Stimulated activated CD8-positive, alpha-beta memory T cell treated with anti-CD3 and anti-CD28 coated beads, Interleukin-15, amount 100 ng/mL, for 24 hours (primary cell): ENCODE data around the gene TMEM132C.

Source experiments
- DNase-seq: peaks from one replicate; pipeline ENCODE4 v3.0.0-alpha.2; 2020; ENCODE audit warnings: low read depth

TMEM132C gene

DNA sequence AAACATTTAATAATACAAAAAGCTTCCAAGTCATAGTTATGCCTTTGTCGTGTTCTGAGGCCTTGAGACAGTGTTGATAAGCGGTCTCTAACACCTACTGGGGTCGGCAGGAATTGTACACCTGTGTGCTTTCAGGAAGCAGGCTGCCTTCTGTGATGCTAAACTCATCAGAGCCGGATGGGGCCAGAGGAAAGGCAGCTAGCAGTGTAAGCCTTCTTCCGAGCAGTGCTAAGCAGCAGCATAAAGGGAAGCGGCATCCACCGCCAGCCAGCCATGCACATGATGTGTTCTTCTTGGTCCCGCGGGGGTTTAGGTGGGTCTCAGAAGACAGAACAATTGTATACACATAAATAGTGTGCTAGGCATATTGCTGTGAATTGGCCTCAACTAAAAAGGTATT, 397.5 kb downstream of the TMEM132C start:
- no peak for DNase-seq

DNA sequence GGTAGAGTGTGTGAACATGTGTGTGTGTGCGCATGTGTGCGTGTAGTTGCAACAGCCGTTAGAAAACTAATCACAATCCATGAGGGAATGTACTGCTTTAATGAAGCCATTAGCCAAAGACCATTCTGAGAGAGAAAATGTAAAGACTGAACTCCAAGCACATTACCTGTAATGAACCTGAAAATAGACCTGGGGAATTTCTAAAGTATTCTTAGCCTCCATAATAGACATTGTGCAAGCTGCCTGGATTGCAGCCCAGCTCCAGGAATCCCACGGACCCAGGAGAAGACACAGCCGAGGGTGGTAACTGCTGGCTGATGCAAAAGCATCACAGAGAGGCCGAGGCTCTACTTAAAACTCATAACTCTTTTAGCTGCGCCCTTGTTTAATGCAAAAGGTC, 400.2 kb downstream of the TMEM132C start:
- DNase-seq = no peak

DNA sequence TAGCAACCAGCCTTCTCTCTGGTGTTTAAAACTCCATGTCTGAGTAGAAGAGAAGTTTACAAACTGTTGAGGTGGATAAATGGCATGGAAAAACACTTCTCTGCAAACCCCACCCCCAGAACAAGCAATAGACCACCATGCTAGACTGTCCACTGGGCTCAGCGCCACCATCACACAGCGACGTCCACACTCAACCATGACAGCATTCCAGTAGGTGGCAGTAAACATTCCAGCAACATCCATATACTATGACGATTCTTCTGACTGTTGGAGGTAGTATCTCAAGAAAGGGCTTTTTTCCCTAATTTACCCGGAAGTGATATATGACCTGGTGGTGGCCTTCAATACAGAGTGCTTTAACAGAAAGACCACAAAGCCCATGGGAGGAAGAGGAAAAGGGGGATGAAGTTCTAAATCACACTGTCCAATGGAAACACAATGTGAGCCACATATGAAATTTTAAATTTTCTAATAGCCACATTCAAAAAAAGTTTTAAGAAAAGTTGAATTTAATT, 404.6 kb downstream of the TMEM132C start:
- DNase-seq = no peak

DNA sequence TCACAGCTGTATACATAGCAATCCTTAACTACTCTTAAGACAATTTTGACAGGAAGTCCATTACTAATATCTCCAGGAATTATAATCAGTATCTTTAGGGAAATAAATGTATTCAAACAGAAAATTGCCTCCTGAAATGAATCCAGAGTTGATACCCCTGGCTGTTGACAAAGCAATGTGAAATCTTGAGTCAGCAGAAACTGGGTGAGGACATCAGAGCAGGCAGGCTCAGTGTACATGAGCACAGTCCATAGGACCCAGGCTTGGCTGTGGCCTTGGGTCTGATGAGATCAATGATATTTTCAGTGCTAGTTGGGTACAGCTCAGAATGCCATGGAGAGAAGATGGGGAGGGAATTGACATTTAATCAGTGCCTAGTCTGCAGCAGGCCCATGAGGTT, 405.5 kb downstream of the TMEM132C start:
- DNase-seq = no peak

DNA sequence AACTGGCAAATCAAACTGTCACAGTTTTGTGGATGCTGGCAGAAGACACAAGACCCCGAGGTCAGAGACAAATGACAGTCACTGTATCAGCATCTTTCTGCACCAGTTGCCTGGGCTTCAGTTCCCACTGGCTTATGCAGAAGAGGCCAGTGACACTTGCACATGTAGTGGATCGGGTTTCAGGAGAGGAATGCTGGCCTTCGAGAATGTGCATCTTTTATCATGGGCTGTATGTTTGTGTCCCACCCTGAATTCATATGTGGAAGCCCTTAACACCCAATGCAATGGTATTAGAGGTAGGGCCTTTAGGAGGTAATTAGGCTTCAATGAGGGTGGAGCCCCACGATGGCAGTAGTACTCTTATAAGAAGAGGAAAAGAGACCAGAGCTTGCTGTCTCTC, 405.9 kb downstream of the TMEM132C start:
- DNase-seq = no peak

DNA sequence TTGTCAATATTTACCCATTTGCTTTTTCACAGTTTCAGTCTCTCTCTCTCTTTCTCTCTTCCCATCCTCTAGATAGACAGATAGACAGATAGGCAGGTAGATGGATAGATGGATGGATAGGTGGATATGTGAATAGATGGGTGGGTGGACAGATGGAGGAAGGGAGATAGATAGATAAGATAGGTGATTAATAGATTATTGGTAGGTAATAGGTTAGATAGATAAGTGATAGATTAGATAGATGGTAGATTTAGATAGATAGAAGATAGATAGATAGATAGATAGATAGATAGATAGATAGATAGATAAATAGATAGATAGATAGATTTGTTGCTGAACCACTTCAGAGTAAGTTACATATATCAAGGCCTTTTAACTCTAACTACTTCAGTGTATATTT, 408.6 kb downstream of the TMEM132C start:
- no peak for DNase-seq

DNA sequence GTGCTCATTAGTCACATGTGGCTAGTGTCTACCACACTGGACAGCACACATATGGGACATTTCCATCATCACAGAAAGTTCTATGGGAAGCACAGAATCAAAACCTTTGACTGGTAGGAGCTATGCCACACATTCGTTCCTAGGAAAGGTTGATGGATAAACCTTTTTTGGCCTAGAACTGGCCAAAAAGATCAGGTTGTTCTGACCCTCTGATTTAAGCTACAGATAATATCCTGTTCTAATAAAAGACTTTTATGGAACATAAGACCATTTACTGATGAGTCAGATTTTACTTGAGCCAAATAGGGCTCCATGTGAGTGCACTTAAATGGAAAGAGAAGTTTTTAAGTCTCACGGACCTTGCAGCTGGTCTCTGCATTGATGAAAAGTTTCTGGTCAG, 413.6 kb downstream of the TMEM132C start:
- DNase-seq = no peak

DNA sequence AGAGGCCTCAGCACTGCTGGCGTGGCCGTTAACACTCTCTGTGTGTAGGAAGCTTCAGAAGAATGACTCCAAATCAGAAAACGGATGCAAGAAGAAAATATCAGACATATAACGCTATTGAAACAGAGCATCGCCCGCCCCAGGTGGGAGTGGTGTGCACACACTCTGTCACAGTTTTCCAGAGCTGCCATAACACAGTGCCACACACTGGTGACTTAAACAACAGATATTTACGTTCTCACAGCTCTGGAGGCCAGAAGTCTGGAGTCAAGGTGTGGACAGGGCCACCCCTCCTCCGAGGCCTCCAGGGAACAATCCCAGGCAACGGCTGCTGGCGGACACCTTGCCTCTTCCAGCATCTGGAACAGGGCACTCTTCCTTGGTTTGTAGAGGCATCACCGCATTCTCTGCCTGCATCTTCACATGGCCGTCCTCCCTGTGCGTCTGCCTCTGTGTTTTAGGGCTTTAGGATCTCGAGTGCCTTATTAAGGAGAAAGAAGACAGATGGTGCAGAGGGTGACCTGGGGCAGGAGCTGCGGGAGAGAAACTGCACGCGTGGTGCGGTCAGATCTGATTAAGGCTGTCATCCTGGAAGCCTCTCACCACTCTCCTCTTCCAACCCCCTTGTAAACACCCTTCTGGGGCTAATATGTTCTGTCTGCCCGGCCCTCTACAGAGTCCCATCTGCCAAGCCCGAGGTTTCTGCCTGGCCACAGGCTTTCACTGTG, 415.7 kb downstream of the TMEM132C start:
- no peak for DNase-seq

DNA sequence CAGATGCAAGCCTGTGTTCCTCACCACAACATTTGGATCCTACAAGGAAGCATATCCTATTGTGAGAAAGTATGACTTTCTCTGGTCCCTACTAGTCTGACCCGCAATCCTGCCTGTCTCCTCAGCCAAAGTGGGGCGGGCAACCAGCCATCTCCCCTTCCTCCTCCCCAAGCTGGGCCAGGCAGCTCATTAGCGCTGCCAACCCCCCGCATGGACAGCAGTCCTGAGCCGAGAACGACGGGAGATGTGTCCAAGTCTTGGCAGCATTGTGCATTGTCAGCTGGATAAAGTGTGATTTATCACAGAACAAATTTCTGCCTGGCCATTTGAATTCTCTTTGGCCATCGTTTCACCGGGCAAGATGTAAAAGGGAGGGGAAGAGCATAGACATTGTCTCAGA, 417.4 kb downstream of the TMEM132C start:
- no peak for DNase-seq

DNA sequence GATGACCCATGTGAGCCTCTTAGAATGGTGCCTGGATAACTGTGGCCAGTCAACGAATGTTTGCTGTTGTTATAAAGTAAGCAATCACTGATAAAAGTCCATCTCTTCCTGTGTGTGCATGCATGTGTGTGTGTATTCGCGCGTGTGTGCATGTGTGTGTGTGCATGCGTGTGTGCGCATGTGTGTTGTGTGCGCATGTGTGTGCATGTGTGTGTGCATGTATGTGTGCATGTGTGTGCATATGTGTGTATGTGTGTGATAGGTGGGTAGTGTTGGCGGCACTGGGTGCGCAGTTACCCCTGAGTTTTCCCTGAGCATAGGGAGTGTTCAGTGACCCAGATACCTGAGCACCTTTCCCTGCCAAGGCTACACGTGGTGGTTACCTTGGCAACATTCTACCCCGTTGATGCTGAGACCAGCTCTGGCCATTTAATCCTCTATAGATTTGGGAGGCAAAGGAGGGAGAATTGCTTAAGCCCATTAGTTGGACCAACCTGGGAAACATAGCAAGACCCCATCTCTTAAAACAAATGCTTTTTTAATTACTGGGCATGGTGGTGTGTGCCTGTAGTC, 419.0 kb downstream of the TMEM132C start:
- DNase-seq = no peak

DNA sequence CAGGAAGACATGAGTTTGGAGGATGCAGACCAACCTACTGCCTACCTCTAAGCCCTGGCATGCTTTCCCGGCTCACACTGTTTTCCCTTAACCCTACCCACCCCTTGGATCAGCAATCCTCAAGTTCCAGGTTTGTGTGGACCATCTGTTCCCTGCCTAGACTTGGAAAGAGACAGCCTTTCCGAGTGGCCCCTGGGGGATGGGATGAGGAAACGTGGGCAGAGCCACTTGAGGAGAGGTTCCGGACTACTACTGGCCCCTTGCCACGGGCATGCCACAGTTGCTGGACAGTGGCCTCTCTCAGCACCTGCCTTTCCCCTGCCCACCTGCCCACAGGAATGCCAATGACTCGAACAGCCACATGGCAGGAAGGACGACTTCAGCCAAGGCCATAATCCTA, 420.9 kb downstream of the TMEM132C start:
- DNase-seq = no peak

DNA sequence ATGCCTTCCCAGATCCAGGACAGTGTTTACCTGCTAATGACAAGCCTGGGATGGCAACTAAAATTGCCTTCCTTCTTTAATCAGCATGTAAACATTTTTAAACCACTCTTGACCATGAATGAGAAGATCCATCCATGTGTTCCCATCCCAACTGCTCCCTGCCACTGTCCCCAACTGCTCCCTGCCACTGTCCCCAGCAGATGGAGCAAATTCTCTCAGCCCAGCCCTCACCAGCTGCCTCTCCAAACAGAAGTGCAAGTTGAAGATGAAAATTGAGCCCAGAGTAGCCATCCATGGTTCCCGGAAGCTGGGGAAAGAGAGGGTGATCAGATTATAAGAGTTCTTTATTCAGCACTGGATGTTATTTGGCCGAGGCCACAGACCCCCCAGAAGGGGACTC, 423.7 kb downstream of the TMEM132C start:
- DNase-seq = no peak

DNA sequence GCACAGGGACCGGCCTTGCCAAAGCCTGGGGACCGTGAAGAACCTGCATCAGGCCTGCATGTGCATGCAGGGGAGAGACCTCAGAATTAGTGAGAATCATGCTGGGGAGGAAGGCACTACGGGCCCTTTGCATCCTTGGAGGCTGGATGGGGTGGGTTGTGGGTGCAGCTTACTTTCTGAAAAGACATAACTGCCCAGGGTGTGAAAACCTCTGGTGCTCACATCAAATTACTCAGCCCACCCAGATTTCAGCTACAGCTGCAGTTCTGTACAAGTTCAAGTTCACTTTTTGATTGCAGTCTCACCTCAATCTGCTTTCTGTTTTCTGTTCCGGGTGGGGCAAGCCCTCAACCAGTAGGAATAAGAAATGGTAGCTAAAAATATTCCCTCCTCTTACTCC, 426.1 kb downstream of the TMEM132C start:
- no peak for DNase-seq

DNA sequence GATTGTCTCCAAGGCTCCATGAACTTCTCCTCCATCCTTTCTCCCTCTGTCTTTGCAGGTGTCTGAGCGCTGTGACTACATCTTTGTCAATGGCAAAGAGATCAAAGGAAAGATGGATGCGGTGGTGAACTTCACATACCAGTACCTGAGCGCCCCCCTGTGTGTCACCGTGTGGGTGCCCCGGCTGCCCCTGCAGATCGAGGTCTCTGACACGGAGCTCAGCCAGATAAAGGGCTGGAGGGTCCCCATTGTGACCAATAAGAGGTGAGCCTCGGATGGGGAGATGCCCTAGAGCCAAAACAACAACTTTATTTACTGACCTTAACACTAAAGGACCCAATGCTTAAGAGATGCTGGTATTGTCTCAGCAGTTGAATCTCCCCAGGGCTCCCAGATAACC, 426.8 kb downstream of the TMEM132C start:
- no peak for DNase-seq

DNA sequence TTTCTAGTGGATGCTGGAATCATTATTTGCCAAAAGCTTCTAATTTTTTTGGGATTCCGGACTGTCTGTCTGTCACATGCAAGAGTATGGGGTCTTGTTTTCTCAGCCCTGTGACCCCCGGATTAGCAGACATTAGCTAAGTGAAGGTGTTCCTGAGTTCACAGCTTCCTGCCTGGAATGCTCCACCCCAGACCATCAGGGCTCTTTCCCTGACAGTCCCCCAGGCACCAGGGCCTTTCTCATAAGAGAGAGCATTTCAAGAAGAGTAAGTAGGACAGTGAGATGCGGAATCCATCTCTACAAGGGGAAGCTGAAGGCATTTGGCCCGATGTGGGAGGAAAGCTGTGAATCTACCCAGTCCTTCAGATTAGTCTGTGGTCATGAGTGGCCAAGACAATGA, 427.5 kb downstream of the TMEM132C start:
- no peak for DNase-seq

DNA sequence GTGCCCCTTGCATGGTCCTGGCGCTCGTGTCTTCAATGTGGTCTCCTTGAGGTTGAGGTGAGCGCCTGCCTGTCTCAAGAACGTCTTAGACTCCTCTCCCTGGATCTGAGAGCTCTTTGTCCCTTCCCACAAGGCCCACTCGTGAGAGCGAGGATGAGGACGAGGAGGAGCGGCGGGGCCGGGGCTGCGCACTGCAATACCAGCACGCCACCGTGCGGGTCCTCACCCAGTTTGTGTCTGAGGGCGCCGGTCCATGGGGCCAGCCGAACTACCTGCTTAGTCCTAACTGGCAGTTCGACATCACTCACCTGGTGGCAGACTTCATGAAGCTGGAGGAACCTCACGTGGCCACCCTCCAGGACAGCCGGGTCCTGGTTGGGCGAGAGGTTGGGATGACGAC, 428.7 kb downstream of the TMEM132C start:
- DNase-seq = no peak

DNA sequence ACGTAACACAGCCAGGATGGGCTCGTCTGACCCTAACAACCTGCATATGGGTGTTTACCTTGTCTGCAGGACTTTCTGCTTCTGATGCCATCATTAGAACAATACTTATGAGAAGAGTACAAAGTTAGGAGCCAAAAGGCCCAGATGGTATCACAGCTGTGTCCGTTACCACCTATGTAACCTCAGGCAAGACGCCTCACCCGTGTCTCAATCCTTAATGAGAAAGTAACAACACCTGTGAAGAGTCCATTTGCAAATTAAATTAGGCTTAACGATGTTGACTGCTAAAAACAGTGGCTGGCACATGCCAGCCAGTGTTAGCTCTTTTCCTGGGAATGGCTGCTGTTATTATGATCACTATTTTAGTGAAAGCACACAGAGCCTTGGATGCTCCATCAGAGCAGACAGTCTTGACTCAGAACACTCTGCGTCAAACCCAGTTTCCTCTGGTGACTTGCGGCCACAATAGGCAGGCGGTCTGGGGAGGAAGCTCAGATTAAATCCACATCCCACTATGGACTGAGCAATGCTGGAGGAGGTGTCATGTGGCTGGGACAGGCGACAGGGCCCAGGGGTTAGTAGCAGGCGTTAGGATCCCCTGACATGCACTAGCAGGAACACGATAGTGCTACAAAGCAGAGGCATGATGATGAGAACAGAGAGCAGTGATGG, 431.5 kb downstream of the TMEM132C start:
- no peak for DNase-seq

DNA sequence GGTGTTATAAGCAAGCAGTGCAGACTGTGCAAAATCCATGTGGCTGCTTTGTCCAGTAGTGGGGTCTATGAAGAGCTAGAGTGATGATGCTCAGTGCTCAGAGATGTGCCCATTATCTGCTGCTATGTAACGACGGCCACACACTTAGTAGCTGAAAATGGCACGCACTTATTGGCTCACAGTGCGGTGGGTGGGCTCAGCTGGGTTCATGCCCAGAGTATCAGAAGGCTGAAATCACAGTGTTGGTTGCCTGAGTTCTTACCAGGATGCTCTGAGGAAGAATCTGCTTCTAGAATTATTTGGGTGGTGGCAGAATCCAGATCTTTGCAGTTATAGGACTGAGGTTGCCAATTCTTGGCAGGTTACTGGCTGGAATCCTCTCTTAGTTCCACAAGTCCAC, 432.1 kb downstream of the TMEM132C start:
- no peak for DNase-seq

DNA sequence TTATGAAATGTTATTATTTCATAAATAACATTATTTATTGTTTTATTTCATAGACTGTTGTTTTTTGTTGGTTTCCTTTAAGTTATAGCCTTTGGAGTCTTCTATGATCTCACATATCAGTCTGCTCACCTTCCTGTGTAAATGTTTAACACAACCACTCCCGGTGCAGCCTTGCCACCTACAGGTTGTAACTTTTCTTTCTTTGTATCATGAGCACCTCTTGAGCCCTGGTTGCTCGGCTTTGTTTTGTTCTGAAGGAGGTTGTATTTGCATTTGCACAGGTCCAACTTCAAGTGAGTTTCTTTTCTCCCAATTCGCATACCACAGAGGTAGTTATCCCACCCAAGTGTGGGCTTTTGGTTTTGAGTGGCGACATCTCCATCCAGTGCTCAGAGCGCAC, 435.4 kb downstream of the TMEM132C start:
- DNase-seq = no peak

DNA sequence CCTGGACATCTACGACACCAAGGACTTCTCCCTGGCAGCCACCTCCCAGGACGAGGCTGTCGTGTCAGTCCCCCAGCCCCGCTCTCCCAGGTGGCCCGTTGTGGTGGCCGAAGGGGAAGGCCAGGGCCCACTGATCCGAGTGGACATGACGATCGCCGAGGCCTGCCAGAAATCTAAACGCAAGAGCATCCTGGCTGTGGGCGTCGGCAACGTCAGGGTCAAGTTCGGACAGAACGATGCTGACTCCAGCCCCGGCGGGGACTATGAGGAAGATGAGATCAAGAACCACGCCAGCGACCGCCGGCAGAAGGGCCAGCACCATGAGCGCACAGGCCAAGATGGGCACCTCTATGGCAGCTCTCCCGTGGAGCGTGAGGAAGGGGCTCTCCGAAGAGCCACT, 438.2 kb downstream of the TMEM132C start:
- DNase-seq = no peak

DNA sequence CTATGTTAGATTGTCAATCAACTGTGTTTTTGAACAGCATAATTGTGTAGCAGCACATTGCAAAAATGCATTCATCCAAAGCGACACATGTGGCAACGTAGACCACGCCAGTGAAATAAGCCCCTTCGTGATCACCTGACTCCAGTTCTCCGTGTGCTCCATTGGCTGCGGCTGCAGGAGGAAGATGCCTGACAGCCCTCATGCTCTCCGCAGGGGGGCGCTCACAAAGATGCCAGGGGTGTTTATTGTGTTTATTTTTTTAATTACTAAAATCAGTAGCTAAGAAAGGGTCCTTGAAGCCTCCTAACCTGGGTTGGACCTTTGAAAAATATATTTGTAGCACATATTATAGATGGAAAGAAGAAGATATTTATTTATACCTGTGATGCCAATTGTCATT, 440.5 kb downstream of the TMEM132C start:
- DNase-seq = no peak

DNA sequence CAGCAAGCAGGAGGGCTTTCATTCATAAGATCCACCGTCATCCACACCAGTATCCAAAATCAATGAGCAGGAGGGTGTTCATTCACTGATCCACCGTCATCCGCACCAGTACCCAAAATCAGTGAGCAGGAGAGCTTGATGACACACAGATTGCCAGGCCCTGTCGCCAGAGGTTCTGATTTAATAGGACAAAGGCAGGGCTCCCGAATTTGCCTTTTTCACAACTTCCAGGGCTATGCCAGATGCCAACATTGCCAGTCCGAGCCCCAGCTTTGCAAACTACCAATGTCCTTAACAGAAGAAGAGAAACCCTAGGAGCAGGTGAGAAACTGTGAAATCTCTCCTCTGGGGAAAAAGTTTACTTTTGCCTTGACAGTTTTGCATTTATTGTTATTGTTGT, 441.8 kb downstream of the TMEM132C start:
- no peak for DNase-seq

DNA sequence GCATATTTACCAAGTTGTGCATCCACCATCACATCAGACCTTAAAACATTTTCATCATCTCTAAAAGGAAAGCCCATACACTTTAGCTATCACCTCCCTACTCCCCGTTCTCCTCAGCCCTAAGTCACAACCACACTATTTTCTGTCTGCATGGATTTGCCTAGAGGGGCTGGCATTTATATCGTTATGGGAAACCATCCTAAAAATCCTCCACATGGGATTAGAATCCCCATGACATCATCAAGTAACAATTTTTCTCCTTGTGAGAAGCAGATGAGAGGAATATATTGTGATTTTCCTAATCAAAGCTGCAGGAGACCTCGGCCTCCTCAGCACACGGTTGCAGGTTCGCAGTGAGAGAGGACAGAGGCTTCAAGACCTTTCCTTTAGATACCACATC, 442.7 kb downstream of the TMEM132C start:
- no peak for DNase-seq

DNA sequence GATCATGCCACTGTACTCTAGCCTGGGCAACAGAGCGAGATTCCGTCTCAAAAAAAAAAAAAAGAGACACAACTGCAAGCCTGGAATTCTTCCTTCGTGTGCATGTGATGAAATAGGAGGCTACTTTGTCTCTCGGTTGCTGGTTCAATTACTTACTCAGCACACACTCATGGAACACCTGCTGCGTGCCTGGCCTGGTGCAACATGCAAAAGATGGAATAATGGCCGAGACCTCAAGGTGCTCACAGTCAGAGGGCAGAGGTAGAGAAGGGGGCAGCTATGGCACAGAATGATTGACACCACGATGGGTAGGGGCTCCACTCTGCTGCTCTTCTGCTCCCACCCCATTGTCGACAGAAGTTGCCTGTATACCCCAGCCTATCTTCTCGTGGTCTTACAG, 444.5 kb downstream of the TMEM132C start:
- DNase-seq = no peak
